OCI-LY1 (cell line): Measurements from ENCODE around the gene NID2.

Experiments used
- H2AFZ ChIP-seq: fragments of 200-600 bp; sonication (generic), shearing (Covaris generic); 2 replicates; pipeline ENCODE4 v1.6.0; 2014; ENCODE audit warnings: antibody characterized with exemption, mild to moderate bottlenecking, low read length
- H3F3A ChIP-seq: fragments of 200-600 bp; sonication (generic), shearing (Covaris generic); 2 replicates; pipeline ENCODE4 v1.6.0; 2014; ENCODE audit warnings: mild to moderate bottlenecking, antibody characterized with exemption, low read length, moderate library complexity; ENCODE audit not compliant: insufficient read depth
- H3K27ac ChIP-seq: fragments of 200-600 bp; sonication (generic); 2 replicates; pipeline ENCODE4 v1.5.1; 2014; ENCODE audit warnings: low read length, mixed run types, mild to moderate bottlenecking, low read depth; ENCODE audit not compliant: poor library complexity, severe bottlenecking
- H3K27me3 ChIP-seq: fragments of 200-600 bp; sonication (generic); 2 replicates; pipeline ENCODE4 v1.6.0; 2014; ENCODE audit warnings: antibody characterized with exemption, mild to moderate bottlenecking, low read length, moderate library complexity; ENCODE audit not compliant: insufficient read depth
- H3K36me3 ChIP-seq: fragments of 200-600 bp; sonication (generic); 2 replicates; pipeline ENCODE4 v1.6.1; 2014; ENCODE audit warnings: mild to moderate bottlenecking, antibody characterized with exemption, low read length, moderate library complexity, mixed read lengths; ENCODE audit not compliant: insufficient read depth
- H3K4me1 ChIP-seq: fragments of 200-600 bp; sonication (generic); 2 replicates; pipeline ENCODE4 v1.5.1; 2014; ENCODE audit warnings: mild to moderate bottlenecking, low read length, moderate library complexity; ENCODE audit not compliant: insufficient read depth, severe bottlenecking
- H3K4me2 ChIP-seq: fragments of 200-600 bp; sonication (generic), shearing (Covaris generic); 2 replicates; pipeline ENCODE4 v1.6.1; 2014; ENCODE audit warnings: low read length
- H3K4me3 ChIP-seq: fragments of 200-600 bp; sonication (generic); 2 replicates; pipeline ENCODE4 v1.5.1; 2014; ENCODE audit warnings: low read length, low read depth, mild to moderate bottlenecking, mixed read lengths; ENCODE audit not compliant: poor library complexity, severe bottlenecking
- H3K79me2 ChIP-seq: fragments of 200-600 bp; shearing (Covaris generic); 2 replicates; pipeline ENCODE4 v1.6.1; 2016; ENCODE audit warnings: mixed run types, low read length, mixed read lengths; ENCODE audit not compliant: insufficient read depth
- H3K9ac ChIP-seq: fragments of 200-600 bp; sonication (generic), shearing (Covaris generic); 2 replicates; pipeline ENCODE4 v1.6.1; 2014; ENCODE audit warnings: mild to moderate bottlenecking, low read length, mixed read lengths
- H3K9me2 ChIP-seq: fragments of 200-600 bp; sonication (generic), shearing (Covaris generic); 2 replicates; pipeline ENCODE4 v1.6.1; 2014; ENCODE audit warnings: low read depth, mild to moderate bottlenecking, low read length, mixed read lengths
- H3K9me3 ChIP-seq: fragments of 200-600 bp; shearing (Covaris generic); 2 replicates; pipeline ENCODE4 v1.6.1; 2014; ENCODE audit warnings: low read length, mixed read lengths
- H4K20me1 ChIP-seq: fragments of 200-600 bp; sonication (generic), shearing (Covaris generic); 2 replicates; pipeline ENCODE4 v1.6.0; 2016; ENCODE audit warnings: mild to moderate bottlenecking, low read length; ENCODE audit not compliant: insufficient read depth
- CTCF ChIP-seq: fragments of 200-600 bp; sonication (generic), shearing (Covaris generic); IDR thresholded peaks from 2 replicates; pipeline ENCODE4 v1.5.1; 2017; ENCODE audit warnings: mild to moderate bottlenecking, antibody characterized with exemption, low read length, moderate library complexity, mixed read lengths
- EZH2 ChIP-seq: fragments of 200-600 bp; sonication (generic), shearing (Covaris generic); IDR thresholded peaks from 2 replicates; pipeline ENCODE4 v1.8.0; 2017; ENCODE audit warnings: borderline replicate concordance, mixed run types, mild to moderate bottlenecking, antibody characterized with exemption, low read length, moderate library complexity, mixed read lengths

The NID2 gene

GRCh38 chr14:52048116-52048515 is 20.7 kb downstream of the NID2 start:
- Histone ChIP-seq H3K4me3 (no peak overlapping the region), H3K4me2 (no peak overlapping the region), H3K27ac (no peak overlapping the region), H3K9me2 (no peaks in the 10 kb centered on the region), H3K27me3 (no peaks in the 10 kb centered on the region), H2AFZ (no peak overlapping the region), H3K36me3 (no peaks in the 10 kb centered on the region), H3K79me2 (no peaks in the 10 kb centered on the region), H3K9ac (no peak overlapping the region), H3F3A (no peaks in the 10 kb centered on the region), H3K9me3 (no peaks in the 10 kb centered on the region), H4K20me1 (no peaks in the 10 kb centered on the region), H3K4me1 (no peaks in the 10 kb centered on the region)
- no peak for TF ChIP-seq CTCF
- no peak for TF ChIP-seq EZH2

GRCh38 chr14:52046376-52046917 is 22.4 kb downstream of the NID2 start:
- Histone ChIP-seq H3K4me2 (no peak overlapping the region), H3K4me3 (no peak overlapping the region), H4K20me1 (no peaks in the 10 kb centered on the region), H3K27me3 (no peaks in the 10 kb centered on the region), H3K9me3 (no peaks in the 10 kb centered on the region), H2AFZ (no peak overlapping the region), H3F3A (no peaks in the 10 kb centered on the region), H3K9ac (no peak overlapping the region), H3K79me2 (no peaks in the 10 kb centered on the region), H3K4me1 (no peaks in the 10 kb centered on the region), H3K9me2 (no peaks in the 10 kb centered on the region), H3K27ac (no peak overlapping the region), H3K36me3 (no peaks in the 10 kb centered on the region)
- TF ChIP-seq CTCF (no peak), EZH2 (no peak)

- no peaks in the 10 kb centered on the region for H3K36me3 ChIP-seq
- H3K9ac ChIP-seq, result no peak overlapping the region
- no peaks in the 10 kb centered on the region for H4K20me1 ChIP-seq
- H3K4me3 ChIP-seq, result no peak overlapping the region
- no peaks in the 10 kb centered on the region for H3F3A ChIP-seq
- H3K9me3 ChIP-seq, result no peaks in the 10 kb centered on the region
- no peaks in the 10 kb centered on the region for H3K27me3 ChIP-seq
- no peaks in the 10 kb centered on the region for H3K4me1 ChIP-seq
- H3K27ac ChIP-seq, result no peak overlapping the region
- H3K4me2 ChIP-seq, result no peak overlapping the region
- no peak overlapping the region for H2AFZ ChIP-seq
- TF ChIP-seq CTCF (no peak), EZH2 (no peak)
- no peaks in the 10 kb centered on the region for H3K79me2 ChIP-seq
- H3K9me2 ChIP-seq, result no peaks in the 10 kb centered on the region
Observed at GRCh38 chr14:52044791-52045522, 23.9 kb downstream of the NID2 start.
